ENCODE results near the gene COL27A1. TPM values are rescaled to one million over a fixed set of nuclear protein-coding genes. Genes with fewer than 3 reads are reported as not detected.

COL27A1 gene
- total and polyA plus RNA-seq, 4 donors, result 10.9 to 25.6 (median 17.4) TPM

DNA sequence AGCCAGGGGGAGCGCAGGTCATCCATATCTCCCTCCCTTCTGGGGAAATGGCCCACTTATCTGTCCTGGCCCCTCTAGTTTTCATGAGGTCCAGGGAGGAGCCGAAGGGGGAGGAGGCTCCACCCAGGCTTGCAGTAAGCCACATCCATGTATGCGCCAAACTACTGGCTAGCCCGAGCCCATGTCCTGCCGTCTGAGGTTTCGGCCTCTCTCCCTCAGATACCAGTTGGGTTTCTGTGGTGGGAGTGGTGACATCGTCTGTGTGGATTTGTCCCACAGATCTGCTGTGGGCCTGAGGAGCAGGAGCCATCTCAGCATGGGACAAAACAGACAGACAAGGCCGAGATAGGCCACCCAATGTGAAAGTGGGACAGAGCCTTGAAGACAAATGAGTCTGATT lies 89.2 kb downstream of the COL27A1 start:
- Histone ChIP-seq H3K36me3 (ENCODE audit: control insufficient read depth in 4 of 4, insufficient read depth in 4 of 4, low read length in 4 of 4) (peaks cover 0 to 20% (median 8%) of the 10 kb centered on the region in 4 donors), H3K9ac (ENCODE audit: insufficient read depth in 1 of 2, low read length in 2 of 2) (no peak overlapping the region), H3K4me3 (no peak overlapping the region), H3K27me3 (ENCODE audit: control insufficient read depth in 3 of 3, insufficient read depth in 3 of 3, low read length in 2 of 3) (no peaks in the 10 kb centered on the region), H3K9me3 (ENCODE audit: control insufficient read depth in 4 of 4, insufficient read depth in 3 of 4, low read length in 3 of 4) (no peaks in the 10 kb centered on the region), H3K27ac (ENCODE audit: low read depth in 1 of 2, low read length in 1 of 2) (no peak overlapping the region), H3K4me1 (ENCODE audit: control insufficient read depth in 5 of 5, insufficient read depth in 5 of 5, low read length in 5 of 5) (peaks cover 0 to 6% (median 3%) of the 10 kb centered on the region in 5 donors)
- no peak for ATAC-seq (ENCODE audit: insufficient read depth, low FRiP score)
- WGBS, 2 donors, result 82 to 91% methylated on average over 7 to 8 of the region's 8 CpGs
- no peak for DNase-seq
- TF ChIP-seq, protein P1, sequence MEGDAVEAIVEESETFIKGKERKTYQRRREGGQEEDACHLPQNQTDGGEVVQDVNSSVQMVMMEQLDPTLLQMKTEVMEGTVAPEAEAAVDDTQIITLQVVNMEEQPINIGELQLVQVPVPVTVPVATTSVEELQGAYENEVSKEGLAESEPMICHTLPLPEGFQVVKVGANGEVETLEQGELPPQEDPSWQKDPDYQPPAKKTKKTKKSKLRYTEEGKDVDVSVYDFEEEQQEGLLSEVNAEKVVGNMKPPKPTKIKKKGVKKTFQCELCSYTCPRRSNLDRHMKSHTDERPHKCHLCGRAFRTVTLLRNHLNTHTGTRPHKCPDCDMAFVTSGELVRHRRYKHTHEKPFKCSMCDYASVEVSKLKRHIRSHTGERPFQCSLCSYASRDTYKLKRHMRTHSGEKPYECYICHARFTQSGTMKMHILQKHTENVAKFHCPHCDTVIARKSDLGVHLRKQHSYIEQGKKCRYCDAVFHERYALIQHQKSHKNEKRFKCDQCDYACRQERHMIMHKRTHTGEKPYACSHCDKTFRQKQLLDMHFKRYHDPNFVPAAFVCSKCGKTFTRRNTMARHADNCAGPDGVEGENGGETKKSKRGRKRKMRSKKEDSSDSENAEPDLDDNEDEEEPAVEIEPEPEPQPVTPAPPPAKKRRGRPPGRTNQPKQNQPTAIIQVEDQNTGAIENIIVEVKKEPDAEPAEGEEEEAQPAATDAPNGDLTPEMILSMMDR (IDR thresholded peaks at IDR 0.05; ENCODE audit: control extremely low read depth, extremely low read depth), result no peak

DNA sequence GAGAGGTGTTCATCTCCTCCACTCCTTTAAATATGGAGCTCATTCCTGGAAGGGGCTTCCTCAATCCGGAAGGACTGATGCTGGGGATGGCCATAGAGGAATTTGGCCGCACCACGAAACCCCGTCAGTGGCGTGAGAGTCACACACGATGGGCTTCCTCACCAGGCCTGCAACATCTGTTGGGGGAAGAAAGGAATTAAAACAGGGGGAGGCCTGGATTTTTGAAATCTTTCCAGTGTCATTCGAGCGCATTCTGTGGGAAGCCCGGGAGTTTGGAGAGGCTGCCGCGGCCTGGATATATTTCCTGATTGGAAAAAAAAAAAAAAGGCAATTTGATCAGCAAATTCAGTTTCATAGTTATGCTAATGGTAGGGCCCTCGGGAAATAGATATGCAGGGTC lies 91.2 kb downstream of the COL27A1 start:
- Histone ChIP-seq H3K4me1 (ENCODE audit: control insufficient read depth in 5 of 5, insufficient read depth in 5 of 5, low read length in 5 of 5) (peaks cover 0 to 19% (median 7%) of the 10 kb centered on the region in 5 donors), H3K9me3 (ENCODE audit: control insufficient read depth in 4 of 4, insufficient read depth in 3 of 4, low read length in 3 of 4) (no peaks in the 10 kb centered on the region), H3K36me3 (ENCODE audit: control insufficient read depth in 4 of 4, insufficient read depth in 4 of 4, low read length in 4 of 4) (peaks cover 0 to 15% (median 4%) of the 10 kb centered on the region in 4 donors), H3K27me3 (ENCODE audit: control insufficient read depth in 3 of 3, insufficient read depth in 3 of 3, low read length in 2 of 3) (no peaks in the 10 kb centered on the region), H3K9ac (ENCODE audit: insufficient read depth in 1 of 2, low read length in 2 of 2) (no peak overlapping the region), H3K27ac (ENCODE audit: low read depth in 1 of 2, low read length in 1 of 2) (no peak overlapping the region), H3K4me3 (no peak overlapping the region)
- TF ChIP-seq, protein P1 (IDR thresholded peaks at IDR 0.05; ENCODE audit: control extremely low read depth, extremely low read depth), result no peak
- ATAC-seq (ENCODE audit: insufficient read depth, low FRiP score) (no peak), DNase-seq (peak in 1 of 3 donors; percentile 27)
- WGBS, 2 donors, result 77 to 79% methylated on average over 12 of the region's 12 CpGs

DNA sequence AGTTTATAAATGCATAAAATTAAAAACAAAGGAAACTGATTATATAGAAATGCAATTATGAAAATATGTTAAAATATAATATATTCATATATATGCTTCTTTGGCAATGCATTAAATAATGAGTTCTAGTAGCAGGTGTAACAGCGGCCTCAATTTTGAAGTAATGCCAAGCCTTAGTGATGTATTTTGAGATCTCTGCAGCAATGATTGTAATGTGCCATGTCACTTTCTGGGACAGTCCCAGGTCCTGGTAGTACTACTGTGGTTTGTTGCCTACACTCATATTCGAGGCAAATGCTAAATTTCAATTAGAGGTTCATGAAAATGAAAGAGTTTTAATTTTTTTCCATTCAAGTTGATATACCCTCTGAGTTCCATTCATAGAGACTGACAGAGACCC lies 91.7 kb downstream of the COL27A1 start:
- H3K9me3 ChIP-seq (ENCODE audit: control insufficient read depth in 4 of 4, insufficient read depth in 3 of 4, low read length in 3 of 4), result no peaks in the 10 kb centered on the region
- 85 to 90% methylated on average over 2 of the region's 2 CpGs for WGBS, 2 donors
- H3K27ac ChIP-seq (ENCODE audit: low read depth in 1 of 2, low read length in 1 of 2), result no peak overlapping the region
- DNase-seq, result no peak
- ATAC-seq (ENCODE audit: insufficient read depth, low FRiP score), result no peak
- H3K4me3 ChIP-seq, result no peak overlapping the region
- peaks cover 0 to 19% (median 7%) of the 10 kb centered on the region in 5 donors for H3K4me1 ChIP-seq (ENCODE audit: control insufficient read depth in 5 of 5, insufficient read depth in 5 of 5, low read length in 5 of 5)
- H3K27me3 ChIP-seq (ENCODE audit: control insufficient read depth in 3 of 3, insufficient read depth in 3 of 3, low read length in 2 of 3), result no peaks in the 10 kb centered on the region
- TF ChIP-seq, protein P1 (IDR thresholded peaks at IDR 0.05; ENCODE audit: control extremely low read depth, extremely low read depth), result no peak
- H3K36me3 ChIP-seq (ENCODE audit: control insufficient read depth in 4 of 4, insufficient read depth in 4 of 4, low read length in 4 of 4), result peaks cover 0 to 20% (median 4%) of the 10 kb centered on the region in 4 donors
- no peak overlapping the region for H3K9ac ChIP-seq (ENCODE audit: insufficient read depth in 1 of 2, low read length in 2 of 2)

DNA sequence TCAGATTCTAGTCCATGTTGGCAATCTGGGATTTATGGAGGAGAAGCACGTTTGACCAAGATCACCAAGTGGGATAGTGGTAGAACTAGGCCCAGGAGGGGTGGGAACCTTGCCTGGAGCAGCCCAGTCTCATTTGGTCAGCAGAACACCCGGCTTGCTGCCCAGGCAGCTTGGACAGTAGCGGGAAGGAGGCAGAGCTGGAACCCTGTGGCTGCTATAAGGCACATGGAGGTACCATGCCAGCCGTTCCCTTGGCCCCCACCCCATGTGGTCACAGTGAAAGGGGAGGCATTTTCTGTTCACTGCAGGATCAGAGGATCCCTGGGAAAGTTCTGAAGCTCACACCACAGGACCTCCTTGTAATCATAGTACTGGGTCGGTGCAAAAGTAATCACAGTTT lies 92.2 kb downstream of the COL27A1 start:
- TF ChIP-seq, protein P1 (IDR thresholded peaks at IDR 0.05; ENCODE audit: control extremely low read depth, extremely low read depth), result no peak
- no peak for DNase-seq
- 86 to 90% methylated on average over 5 of the region's 5 CpGs for whole genome bisulfite sequencing, 2 donors
- Histone ChIP-seq H3K4me1 (ENCODE audit: control insufficient read depth in 5 of 5, insufficient read depth in 5 of 5, low read length in 5 of 5) (peaks cover 0 to 19% (median 7%) of the 10 kb centered on the region in 5 donors), H3K9me3 (ENCODE audit: control insufficient read depth in 4 of 4, insufficient read depth in 3 of 4, low read length in 3 of 4) (no peaks in the 10 kb centered on the region), H3K36me3 (ENCODE audit: control insufficient read depth in 4 of 4, insufficient read depth in 4 of 4, low read length in 4 of 4) (peaks cover 0 to 18% (median 3%) of the 10 kb centered on the region in 4 donors), H3K9ac (ENCODE audit: insufficient read depth in 1 of 2, low read length in 2 of 2) (no peak overlapping the region), H3K27ac (ENCODE audit: low read depth in 1 of 2, low read length in 1 of 2) (no peak overlapping the region), H3K4me3 (no peak overlapping the region), H3K27me3 (ENCODE audit: control insufficient read depth in 3 of 3, insufficient read depth in 3 of 3, low read length in 2 of 3) (no peaks in the 10 kb centered on the region)
- ATAC-seq (ENCODE audit: insufficient read depth, low FRiP score), result no peak

All from lung (tissue), 12 donors.